Stimulated activated naive CD8-positive, alpha-beta T cell treated with anti-CD3 and anti-CD28 coated beads, Interleukin-15, amount 100 ng/mL, for 72 hours (primary cell): Measurements from ENCODE around the gene GLG1.

Source experiments
- ATAC-seq: fragments of 150-1000 bp; cut with Tn5 transposase; 2 replicates; pipeline ENCODE4 v1.10.0; 2021; ENCODE audit warnings: mild to moderate bottlenecking, moderate library complexity
- DNase-seq, 2 donors: peaks; one replicate each; pipeline ENCODE4 v3.0.0; 2021 to 2022
- H3K27ac Mint-ChIP-seq, 2 donors: one replicate each; pipeline ENCODE4 v1.8.0; 2022; ENCODE audit warnings: mild to moderate bottlenecking in 2 of 2, mixed read lengths in 2 of 2, moderate library complexity in 2 of 2
- H3K27me3 Mint-ChIP-seq: one replicate; pipeline ENCODE4 v1.8.0; 2022; ENCODE audit warnings: mixed read lengths
- H3K4me1 Mint-ChIP-seq: one replicate; pipeline ENCODE4 v1.8.0; 2022; ENCODE audit warnings: mild to moderate bottlenecking, mixed read lengths
- H3K4me3 Mint-ChIP-seq, 2 donors: one replicate each; pipeline ENCODE4 v1.8.0; 2022; ENCODE audit warnings: mild to moderate bottlenecking in 2 of 2, mixed read lengths in 2 of 2, moderate library complexity in 1 of 2
- H3K9me3 Mint-ChIP-seq, 2 donors: one replicate each; pipeline ENCODE4 v1.8.0; 2022; ENCODE audit warnings: mixed read lengths in 2 of 2

Gene GLG1

DNA sequence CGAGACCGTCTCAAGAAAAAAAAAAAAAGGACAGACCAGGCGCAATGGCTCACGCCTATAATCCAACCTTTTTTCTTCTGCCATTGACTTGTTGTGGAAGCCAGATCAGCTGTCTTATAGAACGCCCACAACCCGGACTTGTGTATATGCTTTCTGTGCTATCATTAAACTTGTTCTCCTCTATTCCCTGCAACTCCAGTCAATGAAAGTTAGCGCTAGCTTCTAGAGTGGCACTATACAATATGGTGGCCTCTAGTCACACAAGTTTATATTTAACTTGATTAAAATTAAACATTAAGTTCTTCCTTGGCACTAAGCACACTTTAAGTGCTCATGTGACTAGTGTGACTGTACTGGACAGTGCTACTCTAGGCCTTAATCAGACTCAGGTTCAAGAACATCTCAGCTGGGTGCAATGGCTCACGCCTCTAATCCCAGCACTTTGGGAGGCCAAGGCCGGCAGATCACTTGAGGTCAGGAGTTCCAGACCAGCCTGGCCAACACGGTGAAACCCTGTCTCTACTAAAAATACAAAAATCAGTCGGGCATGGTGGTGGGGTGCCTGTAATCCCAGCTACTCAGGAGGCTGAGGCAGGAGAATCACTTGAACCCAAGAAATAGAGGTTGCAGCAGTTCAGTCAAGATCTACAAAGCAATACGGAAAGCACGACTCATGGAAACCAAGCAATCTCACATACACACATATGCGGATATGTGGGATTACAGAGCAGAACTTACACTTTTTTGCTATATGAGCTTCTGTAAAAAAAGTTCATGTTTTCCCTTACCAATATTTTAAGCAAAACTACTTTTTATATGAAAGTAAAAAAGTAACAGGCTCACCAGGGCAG is 18.8 kb upstream of the GLG1 start:
- ATAC-seq (no peak), DNase-seq (no peak)
- H3K9me3 Mint-ChIP-seq = no peaks in the 10 kb centered on the region
- H3K27me3 Mint-ChIP-seq = no peaks in the 10 kb centered on the region
- peaks cover 55% of the 10 kb centered on the region for H3K4me1 Mint-ChIP-seq
- peak overlapping the region in 1 of 2 donors; percentile 56 for H3K4me3 Mint-ChIP-seq
- H3K27ac Mint-ChIP-seq = peak overlapping the region; percentile 60 to 82

DNA sequence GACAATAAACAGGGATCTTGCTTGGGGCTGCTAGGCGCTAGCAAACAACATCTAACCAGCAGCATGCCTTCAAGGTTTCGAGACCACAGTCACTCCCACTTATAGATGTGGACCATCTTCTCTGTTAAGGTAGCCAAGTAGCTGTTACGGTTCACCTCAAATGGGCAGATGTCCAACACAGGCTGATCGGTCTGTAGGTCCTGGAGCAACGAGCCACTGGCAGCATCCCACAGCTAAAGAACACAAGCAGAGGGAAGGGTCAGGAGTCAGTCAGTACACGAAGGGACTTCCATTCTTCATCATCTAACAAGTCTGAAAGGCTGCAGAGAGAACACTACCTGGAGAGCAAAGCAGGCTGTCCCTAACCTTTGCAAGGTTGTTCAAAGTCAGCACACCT is 16.9 kb upstream of the GLG1 start:
- H3K9me3 Mint-ChIP-seq = no peaks in the 10 kb centered on the region
- no peak overlapping the region for H3K4me3 Mint-ChIP-seq
- H3K4me1 Mint-ChIP-seq = peaks cover 43% of the 10 kb centered on the region
- no peaks in the 10 kb centered on the region for H3K27me3 Mint-ChIP-seq
- no peak for DNase-seq
- ATAC-seq = no peak
- H3K27ac Mint-ChIP-seq = no peak overlapping the region

DNA sequence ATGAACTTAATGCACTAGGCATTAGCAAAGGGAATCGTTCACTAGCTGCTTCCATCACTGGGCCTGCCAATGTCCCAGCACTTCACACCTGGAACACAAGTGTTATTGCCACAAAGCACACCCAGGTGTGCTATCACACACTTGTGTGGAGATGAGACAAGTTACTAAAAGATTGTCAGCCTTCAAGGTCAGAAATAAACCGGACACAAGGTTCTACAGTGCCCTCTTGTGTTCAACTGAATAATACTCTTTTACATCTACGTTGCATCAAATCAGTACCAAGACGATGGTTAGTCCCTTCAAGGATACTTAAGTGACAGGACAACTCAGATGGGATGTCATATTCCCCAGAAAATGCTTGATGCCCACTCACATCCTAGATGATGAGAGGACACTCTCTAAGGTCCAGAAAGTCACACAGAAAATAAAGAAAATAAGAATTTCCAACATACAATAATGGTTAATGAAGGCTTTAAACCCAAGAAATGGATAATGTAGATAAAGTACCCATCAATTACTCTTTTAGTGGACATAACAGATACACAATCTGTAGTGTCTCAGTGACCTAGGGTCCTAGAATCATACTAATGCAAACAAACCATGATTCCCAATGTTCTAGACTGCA is 16.4 kb upstream of the GLG1 start:
- no peak for ATAC-seq
- DNase-seq = no peak

DNA sequence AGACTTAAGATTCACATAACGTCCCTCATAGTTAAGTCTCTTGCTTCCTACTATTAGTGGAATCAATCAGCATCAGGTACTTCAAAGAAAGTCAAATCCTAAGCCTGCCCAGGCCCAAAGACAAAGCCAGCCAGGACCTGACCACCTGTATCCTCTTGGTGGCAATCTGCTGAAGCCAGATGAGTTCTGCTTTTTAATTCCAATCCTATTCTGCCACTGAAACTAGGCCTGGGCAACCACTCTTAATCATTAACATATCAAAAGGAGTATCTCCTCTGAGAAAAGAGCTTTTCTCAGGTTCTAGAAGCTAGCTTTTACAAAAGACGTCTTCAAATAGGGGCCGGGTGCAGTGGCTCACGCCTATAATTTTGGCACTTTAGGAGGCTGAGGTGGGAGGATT is 15.1 kb upstream of the GLG1 start:
- Mint-ChIP-seq H3K4me1 (peaks cover 39% of the 10 kb centered on the region), H3K27me3 (no peaks in the 10 kb centered on the region), H3K4me3 (no peak overlapping the region), H3K27ac (no peak overlapping the region), H3K9me3 (no peaks in the 10 kb centered on the region)
- DNase-seq = no peak
- no peak for ATAC-seq

More for the DNA sequence above, 16.4 kb upstream of the GLG1 start:
- peak overlapping the region in 1 of 2 donors; percentile 21 for H3K27ac Mint-ChIP-seq
- peaks cover 39% of the 10 kb centered on the region for H3K4me1 Mint-ChIP-seq
- H3K27me3 Mint-ChIP-seq = no peaks in the 10 kb centered on the region
- H3K4me3 Mint-ChIP-seq = no peak overlapping the region
- no peaks in the 10 kb centered on the region for H3K9me3 Mint-ChIP-seq

DNA sequence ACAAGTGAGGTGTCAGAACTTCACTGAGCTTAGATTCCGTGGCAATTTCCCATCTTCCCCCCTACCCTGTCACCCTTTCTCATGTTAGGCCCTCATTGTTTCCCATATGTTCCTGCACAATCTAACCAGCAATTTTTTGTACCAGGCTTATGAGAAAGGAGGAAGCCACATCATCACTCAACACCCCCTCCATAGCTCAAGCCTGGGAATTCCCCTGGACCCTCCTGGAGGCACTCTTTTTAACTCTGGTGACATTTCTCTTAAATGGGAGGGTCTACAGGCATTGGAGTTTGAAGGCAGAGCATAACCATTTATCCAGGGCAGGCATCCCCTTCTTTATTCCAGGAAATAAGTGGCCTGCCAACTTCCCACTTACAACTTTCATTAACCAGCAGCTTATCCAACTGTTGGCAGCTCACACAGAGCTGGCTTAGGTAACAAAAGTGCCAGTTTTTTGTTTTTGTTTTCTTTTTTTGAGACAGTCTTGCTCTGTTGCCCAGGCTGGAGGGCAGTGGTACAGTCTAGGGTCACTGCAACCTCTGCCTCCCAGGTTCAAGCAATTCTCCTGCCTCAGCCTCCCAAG is 10.4 kb upstream of the GLG1 start:
- Mint-ChIP-seq H3K27ac (peak overlapping the region in 1 of 2 donors; percentile 90), H3K4me1 (peaks cover 16% of the 10 kb centered on the region), H3K4me3 (no peak overlapping the region), H3K27me3 (no peaks in the 10 kb centered on the region), H3K9me3 (no peaks in the 10 kb centered on the region)
- ATAC-seq (peak; percentile 32), DNase-seq (no peak)

DNA sequence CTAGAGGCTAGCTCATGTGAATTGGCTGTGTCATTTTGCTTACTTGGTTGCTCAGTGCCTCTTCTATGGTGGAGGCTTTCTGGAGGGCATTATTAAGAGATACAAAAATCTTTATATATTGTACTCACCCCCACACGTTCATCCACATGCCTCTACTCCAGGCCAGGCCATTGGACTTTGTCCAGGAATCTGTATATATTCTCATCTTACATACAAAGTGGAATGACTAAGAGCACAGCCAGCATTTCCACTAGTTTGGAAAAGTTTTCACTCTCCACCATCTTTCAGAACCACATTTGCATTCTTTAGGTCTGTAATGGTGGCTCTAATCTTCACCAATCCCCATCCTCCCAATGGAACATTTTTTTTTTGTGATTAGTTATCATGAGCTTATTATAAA is 4.8 kb upstream of the GLG1 start:
- ATAC-seq (no peak), DNase-seq (no peak)
- H3K4me1 Mint-ChIP-seq = peaks cover 20% of the 10 kb centered on the region
- H3K4me3 Mint-ChIP-seq = no peak overlapping the region
- no peaks in the 10 kb centered on the region for H3K9me3 Mint-ChIP-seq
- H3K27ac Mint-ChIP-seq = no peak overlapping the region
- H3K27me3 Mint-ChIP-seq = no peaks in the 10 kb centered on the region

DNA sequence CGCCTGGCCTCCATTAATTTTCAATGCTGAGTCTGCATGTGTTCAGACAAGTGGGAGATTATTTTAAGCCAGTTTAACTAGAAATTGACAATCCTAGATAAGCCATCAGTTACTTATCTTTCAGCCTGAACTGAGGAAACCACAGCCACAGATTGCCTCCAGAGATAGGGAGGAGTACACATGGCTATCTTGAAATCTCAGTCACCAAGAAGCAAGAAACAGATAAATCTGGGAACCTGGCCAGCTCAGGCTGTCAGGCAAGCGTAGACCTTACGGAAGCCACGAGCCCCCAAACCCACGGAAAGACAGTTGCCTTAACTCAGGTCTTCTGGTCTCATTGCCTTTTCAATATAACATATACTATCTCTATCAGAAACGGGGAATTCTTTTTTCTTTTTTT is 2.0 kb upstream of the GLG1 start:
- DNase-seq = no peak
- peaks cover 35% of the 10 kb centered on the region for H3K4me1 Mint-ChIP-seq
- no peak for ATAC-seq
- H3K4me3 Mint-ChIP-seq = peak overlapping the region; percentile 12 to 35
- H3K27ac Mint-ChIP-seq = peak overlapping the region; percentile 7 to 12
- no peaks in the 10 kb centered on the region for H3K27me3 Mint-ChIP-seq
- H3K9me3 Mint-ChIP-seq = no peaks in the 10 kb centered on the region

DNA sequence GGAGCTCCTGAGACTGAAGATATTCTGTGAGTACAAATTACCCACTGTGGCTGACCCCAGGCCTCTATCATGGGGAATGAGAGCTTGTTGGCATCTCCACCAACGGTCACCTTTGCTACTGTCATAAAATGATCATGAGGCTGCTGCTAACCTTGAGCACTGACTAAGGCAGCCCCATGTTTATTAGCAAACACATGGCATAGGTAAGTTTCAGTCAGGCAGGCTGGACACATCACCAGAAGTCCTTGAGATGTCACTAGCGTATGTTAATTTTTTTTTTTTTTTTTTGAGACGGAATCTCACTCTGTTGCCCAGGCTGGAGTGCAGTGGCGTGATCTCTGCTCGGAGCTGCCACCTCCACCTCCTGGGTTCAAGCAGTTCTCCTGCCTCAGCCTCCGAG is 1.5 kb upstream of the GLG1 start:
- no peak for DNase-seq
- peaks cover 41% of the 10 kb centered on the region for H3K4me1 Mint-ChIP-seq
- no peaks in the 10 kb centered on the region for H3K27me3 Mint-ChIP-seq
- ATAC-seq = no peak
- no peaks in the 10 kb centered on the region for H3K9me3 Mint-ChIP-seq
- no peak overlapping the region for H3K4me3 Mint-ChIP-seq
- H3K27ac Mint-ChIP-seq = peak overlapping the region in 1 of 2 donors; percentile 12

DNA sequence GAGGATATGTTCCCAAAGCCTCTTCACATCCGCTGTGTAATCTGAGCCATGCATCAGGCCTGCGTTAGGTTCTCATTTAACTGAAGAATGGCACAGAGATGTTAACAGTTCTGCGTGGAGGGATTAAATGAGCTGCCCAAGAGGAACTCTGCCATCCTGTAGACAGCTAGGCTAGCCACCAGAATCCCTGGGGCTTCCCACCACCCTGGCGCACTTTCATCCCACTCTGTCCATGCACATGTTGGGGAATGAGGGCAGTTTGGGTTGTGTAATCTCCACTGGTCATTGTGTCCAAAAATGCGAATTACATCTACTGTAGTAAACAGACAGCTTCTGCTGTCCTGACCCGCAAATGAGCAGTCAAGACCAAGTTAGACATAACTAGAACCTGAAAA is 1.0 kb upstream of the GLG1 start:
- Mint-ChIP-seq H3K27me3 (no peaks in the 10 kb centered on the region), H3K9me3 (no peaks in the 10 kb centered on the region), H3K4me1 (peaks cover 45% of the 10 kb centered on the region), H3K4me3 (peak overlapping the region; percentile 17 to 93), H3K27ac (peak overlapping the region in 1 of 2 donors; percentile 59)
- ATAC-seq (no peak), DNase-seq (no peak)

DNA sequence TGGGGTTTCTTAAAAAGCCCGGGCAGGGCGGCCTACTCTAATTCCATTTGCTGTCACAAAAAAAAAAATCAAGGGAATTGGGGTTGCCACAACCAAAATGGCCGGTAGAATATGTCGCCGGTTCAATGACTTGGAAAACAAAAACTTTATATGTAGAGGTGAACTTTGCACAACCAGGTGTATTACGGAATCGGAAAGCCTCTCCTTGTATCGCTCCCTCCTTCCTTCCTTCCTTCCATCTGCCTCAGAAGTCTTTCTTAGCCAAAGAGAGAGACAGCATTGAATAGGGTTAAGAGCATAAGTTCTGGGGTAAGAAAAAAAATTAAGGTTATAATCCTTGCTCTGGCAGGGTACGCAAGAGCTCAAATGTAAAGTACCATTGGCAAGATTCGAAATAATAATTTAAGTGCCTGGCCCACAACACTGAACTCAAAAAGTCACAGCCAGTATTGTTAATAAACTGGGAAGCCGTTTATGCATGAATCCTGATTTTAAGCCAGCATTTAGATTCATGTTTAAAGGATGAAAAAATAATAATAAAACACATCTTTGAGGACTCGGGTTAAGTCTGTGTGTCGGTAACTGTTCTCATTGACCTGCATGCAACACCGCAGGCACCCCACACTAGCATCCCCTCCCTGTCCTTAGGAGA is 522 bp upstream of the GLG1 start:
- H3K4me1 Mint-ChIP-seq = peaks cover 51% of the 10 kb centered on the region

DNA sequence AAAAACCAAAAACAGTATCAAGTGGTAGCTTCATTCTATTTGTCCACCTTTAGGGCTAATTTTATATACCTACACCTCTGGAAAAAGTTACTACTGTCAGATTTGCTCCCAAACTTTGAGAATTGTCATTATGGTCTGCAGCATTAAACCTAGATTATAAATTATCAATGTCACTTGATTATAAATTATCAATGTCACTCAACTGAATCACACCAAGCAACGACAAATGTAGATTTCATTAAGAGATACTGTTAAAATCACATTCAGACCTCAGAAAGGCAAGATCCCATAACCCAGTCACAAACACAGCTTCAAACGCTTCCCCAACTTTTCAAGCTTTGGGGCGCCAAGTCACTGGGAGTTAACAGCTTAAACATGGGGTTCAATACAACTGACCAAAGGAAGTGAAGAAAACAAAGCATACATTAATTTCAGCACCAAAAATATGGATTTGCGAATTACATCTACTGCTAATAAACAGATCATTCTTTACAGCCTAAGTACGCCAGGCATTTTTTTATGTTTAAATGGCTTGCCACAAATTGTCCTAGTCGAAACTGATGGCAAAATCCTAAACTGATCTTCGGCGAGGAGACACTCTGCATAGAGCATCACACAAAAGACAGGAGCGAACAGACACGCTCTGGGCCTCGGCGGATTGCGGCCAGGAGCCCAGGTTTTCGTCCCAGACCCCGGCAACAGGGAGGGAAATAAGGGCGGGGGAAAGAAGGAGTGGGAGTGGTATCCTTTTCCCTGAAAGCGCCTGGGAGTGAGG is 981 bp downstream of the GLG1 start:
- Mint-ChIP-seq H3K27ac (peak overlapping the region; percentile 98), H3K27me3 (no peaks in the 10 kb centered on the region), H3K4me3 (peak overlapping the region; percentile 93), H3K9me3 (no peaks in the 10 kb centered on the region), H3K4me1 (peaks cover 62% of the 10 kb centered on the region)
- ATAC-seq (no peak), DNase-seq (no peak)

More for the DNA sequence above, 522 bp upstream of the GLG1 start:
- H3K4me3 Mint-ChIP-seq = peak overlapping the region; percentile 93
- H3K9me3 Mint-ChIP-seq = no peaks in the 10 kb centered on the region
- ATAC-seq (peak; percentile 29), DNase-seq (no peak)
- peak overlapping the region; percentile 98 for H3K27ac Mint-ChIP-seq
- no peaks in the 10 kb centered on the region for H3K27me3 Mint-ChIP-seq

DNA sequence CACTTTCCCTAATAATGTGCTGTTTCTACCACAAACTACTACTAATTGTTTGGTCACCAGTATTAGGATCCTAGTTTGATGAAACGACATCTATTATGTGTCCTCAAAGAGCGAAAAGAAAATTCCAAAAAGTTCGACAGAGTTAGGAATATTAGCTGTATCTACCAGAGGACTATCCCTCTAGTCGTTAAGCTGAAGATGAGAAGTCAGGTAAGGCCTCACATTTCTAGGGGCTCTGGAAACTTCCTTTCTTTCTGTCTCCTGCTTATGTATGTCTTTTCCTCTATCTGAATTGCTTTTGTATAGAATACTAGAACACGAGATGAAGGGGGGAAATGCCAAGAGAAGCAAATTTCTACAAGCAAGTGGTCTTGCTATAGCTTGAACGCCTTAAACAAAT is 1.6 kb downstream of the GLG1 start:
- no peaks in the 10 kb centered on the region for H3K9me3 Mint-ChIP-seq
- H3K4me3 Mint-ChIP-seq = peak overlapping the region; percentile 93
- H3K27ac Mint-ChIP-seq = peak overlapping the region in 1 of 2 donors; percentile 15
- DNase-seq (no peak), ATAC-seq (no peak)
- no peaks in the 10 kb centered on the region for H3K27me3 Mint-ChIP-seq
- peaks cover 68% of the 10 kb centered on the region for H3K4me1 Mint-ChIP-seq

DNA sequence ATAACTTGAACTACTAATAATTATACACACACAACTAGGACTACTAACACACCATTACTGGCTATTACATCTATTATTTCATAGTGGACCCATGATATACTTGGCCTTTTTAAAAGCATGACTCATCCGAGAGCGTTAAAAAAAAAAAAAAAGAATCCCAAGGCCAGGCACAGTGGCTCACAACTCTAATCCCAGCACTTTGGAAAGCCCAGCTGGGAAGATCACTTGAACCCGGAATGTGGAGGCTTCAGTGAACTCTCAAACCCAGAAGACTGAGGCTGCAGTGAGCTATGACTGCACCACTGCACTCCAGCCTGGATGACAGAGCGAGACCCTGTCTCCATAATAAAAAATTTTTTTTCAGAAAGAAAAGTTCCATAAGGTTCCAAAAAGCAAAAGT is 3.1 kb downstream of the GLG1 start:
- H3K27ac Mint-ChIP-seq = peak overlapping the region; percentile 33 to 89
- H3K4me3 Mint-ChIP-seq = peak overlapping the region; percentile 93
- no peaks in the 10 kb centered on the region for H3K27me3 Mint-ChIP-seq
- no peak for DNase-seq
- H3K9me3 Mint-ChIP-seq = no peaks in the 10 kb centered on the region
- peaks cover 79% of the 10 kb centered on the region for H3K4me1 Mint-ChIP-seq
- ATAC-seq = no peak

DNA sequence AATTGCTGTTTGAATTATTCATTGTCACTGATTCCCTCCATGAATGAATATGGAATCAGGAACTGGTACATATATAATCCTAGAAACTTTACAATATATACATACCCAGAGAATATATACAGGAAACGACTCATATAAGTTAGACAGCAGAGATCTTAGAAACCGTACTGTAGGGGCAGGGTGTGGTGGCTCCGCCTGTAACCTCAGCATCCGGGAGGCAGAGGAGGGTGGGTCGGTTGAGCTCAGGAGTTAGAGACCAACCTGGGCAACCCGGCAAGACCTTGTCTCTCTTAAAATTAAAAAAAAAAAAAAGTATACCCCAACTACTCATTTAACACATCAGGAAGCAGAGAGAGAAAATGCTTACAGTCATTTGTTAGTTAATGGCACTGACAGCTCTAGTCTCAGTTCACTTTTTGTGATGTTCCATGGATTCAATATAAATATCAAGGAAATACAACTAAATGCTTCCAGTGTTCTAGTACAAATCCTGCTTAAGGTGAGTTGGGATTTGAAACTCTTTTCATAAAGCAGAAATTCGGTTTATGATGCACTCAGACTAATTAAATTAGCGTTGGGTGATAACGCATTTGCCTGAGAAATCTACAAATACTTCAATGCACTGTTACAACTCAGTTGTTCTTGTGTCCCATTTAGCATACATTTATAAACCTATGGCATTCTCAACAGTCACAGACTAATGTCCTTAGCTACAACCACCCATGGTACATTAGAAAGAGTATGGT is 5.6 kb downstream of the GLG1 start:
- ATAC-seq (peak; percentile 99), DNase-seq (peak; percentile 51 to 68)
- no peaks in the 10 kb centered on the region for H3K9me3 Mint-ChIP-seq
- H3K4me3 Mint-ChIP-seq = peak overlapping the region; percentile 69 to 74
- H3K27ac Mint-ChIP-seq = no peak overlapping the region
- H3K4me1 Mint-ChIP-seq = peaks cover 71% of the 10 kb centered on the region
- H3K27me3 Mint-ChIP-seq = no peaks in the 10 kb centered on the region
